Measurements from ENCODE around the gene FAM210B. TPM values are rescaled to one million over a fixed set of nuclear protein-coding genes. Genes with fewer than 3 reads are reported as not detected.
A peak's percentile ranks its signal among the peaks of the same experiment; 100 is the strongest.

FAM210B gene
- total and polyA plus RNA-seq, 2 of the 13 experiments (the other 11 are each of a cell fraction or from before 2014, with no cell fraction given): 75.9 to 107 TPM

- POLR2A ChIA-PET: interaction anchor here (0.7 to 5.9 kb wide), 10 partner anchors 9 to 58 kb away, joined by 3 to 91 read pairs (median 3); partner anchors contain the start of genes AURKA, CASS4 and CSTF1
- in situ Hi-C loops (cut with HindIII; ENCODE audit: extremely low pct_ligation_motif_present, low pct_unique_long_range_greater_than_20kb): no loop called here
- intact Hi-C loops (cut with micrococcal nuclease; ENCODE audit: unreplicated experiment): loop anchor here (1.0 kb wide), 1 partner anchor 32 kb away; the partner anchor contains the start of genes AURKA and CSTF1
- Histone ChIP-seq H3K79me2 (ENCODE audit: insufficient read depth, low read length) (peaks cover 11% of the 10 kb centered on the region), H3K36me3 (replicated peaks in 1 of 2; ENCODE audit: control insufficient read depth in 1 of 2, insufficient read depth in 2 of 2, low read length in 2 of 2) (peaks cover 1 to 4% of the 10 kb centered on the region in 2 experiments; a peak in 2 of 5 replicates), H2AFZ (ENCODE audit: low read length) (peak overlapping the region; percentile 16), H3K4me2 (ENCODE audit: low read depth, low read length) (peak overlapping the region; percentile 92), H4K20me1 (ENCODE audit: insufficient read depth, low read length) (peaks cover 3% of the 10 kb centered on the region; the same call in 1 of the 2 replicates), H3K4me1 (ENCODE audit: insufficient read depth, low read length) (peaks cover 29% of the 10 kb centered on the region), H3K9ac (ENCODE audit: insufficient read depth, low read depth, low read length) (peak overlapping the region; percentile 93), H3K9me3 (ENCODE audit: low read length) (no peaks in the 10 kb centered on the region), H3K27me3 (ENCODE audit: control insufficient read depth in 1 of 2, insufficient read depth in 2 of 2, low read length in 2 of 2) (no peaks in the 10 kb centered on the region; a peak in 1 of 5 replicates), H3K4me3 (replicated peaks in 1 of 3; ENCODE audit: insufficient read depth in 1 of 3, low read depth in 2 of 3, low read length in 3 of 3) (peak overlapping the region; percentile 83 to 94 (median 93)), H3K27ac (ENCODE audit: extremely low read length, insufficient read depth, low read length) (peak overlapping the region; percentile 76)
- ATAC-seq: peak; percentile 78
- 38% methylated on average over 14 of the region's 14 CpGs for WGBS (ENCODE audit: low lambda C conversion rate)
- peak; percentile 78 for DNase-seq (ENCODE audit: low spot score)
- TSS peak; percentile 45 for BruUV-seq (replicated peaks)
- FAIRE-seq: peak; percentile 59
- CTCF ChIA-PET (ENCODE audit: low intra/inter-chr PET ratio, low total read pairs): no interaction called here
- no peak for TF ChIP-seq SIX4 (CRISPR knock-in tag; IDR thresholded peaks at IDR 0.05)
- TF ChIP-seq PPARG (CRISPR knock-in tag; conservative IDR thresholded peaks at IDR 0.05): peak; percentile 41; the same call in 1 of the 2 replicates
- no peak for TF ChIP-seq KLF12 (CRISPR knock-in tag; IDR thresholded peaks at IDR 0.05; ENCODE audit: borderline replicate concordance)
- TF ChIP-seq, protein P1, sequence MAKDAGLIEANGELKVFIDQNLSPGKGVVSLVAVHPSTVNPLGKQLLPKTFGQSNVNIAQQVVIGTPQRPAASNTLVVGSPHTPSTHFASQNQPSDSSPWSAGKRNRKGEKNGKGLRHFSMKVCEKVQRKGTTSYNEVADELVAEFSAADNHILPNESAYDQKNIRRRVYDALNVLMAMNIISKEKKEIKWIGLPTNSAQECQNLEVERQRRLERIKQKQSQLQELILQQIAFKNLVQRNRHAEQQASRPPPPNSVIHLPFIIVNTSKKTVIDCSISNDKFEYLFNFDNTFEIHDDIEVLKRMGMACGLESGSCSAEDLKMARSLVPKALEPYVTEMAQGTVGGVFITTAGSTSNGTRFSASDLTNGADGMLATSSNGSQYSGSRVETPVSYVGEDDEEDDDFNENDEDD (CRISPR knock-in tag; IDR thresholded peaks at IDR 0.05; ENCODE audit: borderline replicate concordance): peak; percentile 28; the same call in 1 of the 2 replicates
- TF ChIP-seq FOXK1 (CRISPR knock-in tag; IDR thresholded peaks at IDR 0.05; ENCODE audit: borderline replicate concordance, low read depth): peak; percentile 64; the same call in 1 of the 2 replicates
- peak; percentile 72; the same call in 1 of the 2 replicates for TF ChIP-seq ZNF414 (CRISPR knock-in tag; IDR thresholded peaks at IDR 0.05)
- TF ChIP-seq CENPT (CRISPR knock-in tag; IDR thresholded peaks at IDR 0.05; ENCODE audit: low read depth): 0 out of 2 replicates have a peak, but pooled peaks have one; percentile 14
- TF ChIP-seq ADNP (CRISPR knock-in tag; IDR thresholded peaks at IDR 0.05): peak; percentile 83; the same call in 1 of the 2 replicates
- TF ChIP-seq, protein P2, sequence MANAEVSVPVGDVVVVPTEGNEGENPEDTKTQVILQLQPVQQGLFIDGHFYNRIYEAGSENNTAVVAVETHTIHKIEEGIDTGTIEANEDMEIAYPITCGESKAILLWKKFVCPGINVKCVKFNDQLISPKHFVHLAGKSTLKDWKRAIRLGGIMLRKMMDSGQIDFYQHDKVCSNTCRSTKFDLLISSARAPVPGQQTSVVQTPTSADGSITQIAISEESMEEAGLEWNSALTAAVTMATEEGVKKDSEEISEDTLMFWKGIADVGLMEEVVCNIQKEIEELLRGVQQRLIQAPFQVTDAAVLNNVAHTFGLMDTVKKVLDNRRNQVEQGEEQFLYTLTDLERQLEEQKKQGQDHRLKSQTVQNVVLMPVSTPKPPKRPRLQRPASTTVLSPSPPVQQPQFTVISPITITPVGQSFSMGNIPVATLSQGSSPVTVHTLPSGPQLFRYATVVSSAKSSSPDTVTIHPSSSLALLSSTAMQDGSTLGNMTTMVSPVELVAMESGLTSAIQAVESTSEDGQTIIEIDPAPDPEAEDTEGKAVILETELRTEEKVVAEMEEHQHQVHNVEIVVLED (CRISPR knock-in tag; IDR thresholded peaks at IDR 0.05; ENCODE audit: borderline replicate concordance): peak; percentile 49; the same call in 1 of the 2 replicates
- TF ChIP-seq ZNF564 (CRISPR knock-in tag; IDR thresholded peaks at IDR 0.05): peak; percentile 85
- TF ChIP-seq MIER2 (CRISPR knock-in tag; IDR thresholded peaks at IDR 0.05): peak; percentile 48; the same call in 1 of the 2 replicates
- TF ChIP-seq GATAD2A (CRISPR knock-in tag; IDR thresholded peaks at IDR 0.05): peak; percentile 55
- TF ChIP-seq NCOA1 (CRISPR knock-in tag; IDR thresholded peaks at IDR 0.05): 0 out of 2 replicates have a peak, but pooled peaks have one; percentile 38
- TF ChIP-seq ZNF597 (CRISPR knock-in tag; IDR thresholded peaks at IDR 0.05): no peak
- TF ChIP-seq ZNF33A (CRISPR knock-in tag; IDR thresholded peaks at IDR 0.05; ENCODE audit: borderline replicate concordance): no peak
- TF ChIP-seq DRAP1 (CRISPR knock-in tag; IDR thresholded peaks at IDR 0.05): 0 out of 2 replicates have a peak, but pooled peaks have one; percentile 27
- TF ChIP-seq MIXL1 (CRISPR knock-in tag; IDR thresholded peaks at IDR 0.05): peak; percentile 58
- TF ChIP-seq ZBTB7B (CRISPR knock-in tag; IDR thresholded peaks at IDR 0.05): peak; percentile 39; the same call in 1 of the 2 replicates
- TF ChIP-seq PHF20 (CRISPR knock-in tag; IDR thresholded peaks at IDR 0.05): peak; percentile 52
Measured at GRCh38 chr20:56360133-56360907, 1.5 kb downstream of the FAM210B start.
